Measurements from ENCODE around the gene TUBB6. TPM values are rescaled to one million over a fixed set of nuclear protein-coding genes. Genes with fewer than 3 reads are reported as not detected.

The TUBB6 gene
- total and polyA plus RNA-seq, 2 experiments from 2014 or later = 212 to 240 TPM

DNA sequence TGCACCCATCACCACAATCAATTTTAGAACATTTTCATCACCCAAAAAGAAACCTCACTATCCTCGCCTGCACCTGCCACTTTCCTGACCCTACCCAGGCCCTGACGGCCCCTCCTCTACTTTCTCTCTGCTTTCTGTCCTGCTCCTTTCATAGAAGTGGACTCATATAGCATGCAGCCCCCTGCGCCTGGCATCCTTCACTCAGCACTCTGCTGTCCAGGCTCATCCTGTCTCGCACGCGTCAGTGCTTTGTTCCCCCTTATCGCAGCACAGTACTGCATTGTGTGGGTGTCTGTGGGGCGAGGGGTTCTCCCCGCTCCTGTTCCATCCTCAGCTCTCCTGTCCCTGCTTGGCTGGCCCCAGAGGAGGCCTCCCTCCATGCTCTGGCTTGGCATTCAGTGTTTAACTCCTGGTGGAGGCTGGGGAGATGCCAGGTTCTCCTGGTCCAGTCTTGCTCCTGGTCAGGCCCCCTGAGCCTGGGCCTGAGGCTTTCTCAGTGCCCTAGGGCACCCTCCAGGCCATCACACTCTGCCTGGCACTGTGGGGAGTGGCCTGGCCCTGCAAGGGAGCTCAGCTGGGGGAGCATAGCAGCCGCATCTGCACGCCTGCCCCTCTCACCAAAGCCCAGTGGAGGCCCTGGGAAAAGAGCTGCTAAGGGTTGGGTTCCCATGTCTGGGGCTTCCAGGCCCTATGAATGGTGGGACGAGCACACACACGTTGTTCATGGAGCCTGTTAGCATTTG, 6.6 kb upstream of the TUBB6 start:
- peak overlapping the region; percentile 51 for H3K27ac ChIP-seq

DNA sequence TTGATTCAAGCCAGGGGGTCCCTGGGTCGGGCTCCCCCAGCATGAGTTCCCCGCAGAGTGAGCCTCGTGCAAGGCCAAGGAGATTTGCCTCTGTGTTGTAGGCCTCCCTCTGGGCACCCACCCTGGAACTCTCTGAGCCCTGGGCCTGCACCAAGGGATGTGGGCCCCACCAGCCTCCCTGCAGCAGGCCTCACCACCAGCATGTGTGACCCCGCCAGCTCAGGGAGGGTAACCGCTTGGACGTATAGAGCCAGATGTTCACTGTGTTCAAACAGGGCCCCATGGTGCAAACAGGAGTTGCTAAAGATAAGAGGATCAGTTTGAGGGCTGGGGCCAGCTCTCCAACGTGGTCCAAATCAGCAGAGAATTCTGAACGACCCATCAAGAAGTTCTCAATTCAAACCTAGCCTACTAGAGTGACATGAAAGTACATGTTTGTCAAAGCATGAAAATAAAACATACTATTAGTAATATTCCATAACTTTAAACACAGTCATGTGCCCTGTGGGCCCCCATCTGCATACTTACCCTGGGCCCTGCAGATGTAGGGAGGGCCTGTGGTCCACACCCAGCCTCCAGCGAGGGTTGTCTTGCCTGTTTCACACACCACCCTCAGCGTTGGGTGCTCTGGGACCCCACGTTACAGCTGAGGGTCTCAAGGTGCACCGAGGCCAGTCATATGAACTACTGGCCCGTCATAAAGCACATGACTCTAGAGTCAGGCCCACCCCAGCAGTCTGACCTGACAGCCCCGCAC, 5.5 kb upstream of the TUBB6 start:
- Histone ChIP-seq H3K27ac (peak overlapping the region; percentile 51), H3K36me3 (no peaks in the 10 kb centered on the region)
- no peak for DNase-seq (ENCODE audit: low read depth in 1 of 2, low spot score in 1 of 2)

More for the DNA sequence above, 6.6 kb upstream of the TUBB6 start:
- TF ChIP-seq, protein P1, sequence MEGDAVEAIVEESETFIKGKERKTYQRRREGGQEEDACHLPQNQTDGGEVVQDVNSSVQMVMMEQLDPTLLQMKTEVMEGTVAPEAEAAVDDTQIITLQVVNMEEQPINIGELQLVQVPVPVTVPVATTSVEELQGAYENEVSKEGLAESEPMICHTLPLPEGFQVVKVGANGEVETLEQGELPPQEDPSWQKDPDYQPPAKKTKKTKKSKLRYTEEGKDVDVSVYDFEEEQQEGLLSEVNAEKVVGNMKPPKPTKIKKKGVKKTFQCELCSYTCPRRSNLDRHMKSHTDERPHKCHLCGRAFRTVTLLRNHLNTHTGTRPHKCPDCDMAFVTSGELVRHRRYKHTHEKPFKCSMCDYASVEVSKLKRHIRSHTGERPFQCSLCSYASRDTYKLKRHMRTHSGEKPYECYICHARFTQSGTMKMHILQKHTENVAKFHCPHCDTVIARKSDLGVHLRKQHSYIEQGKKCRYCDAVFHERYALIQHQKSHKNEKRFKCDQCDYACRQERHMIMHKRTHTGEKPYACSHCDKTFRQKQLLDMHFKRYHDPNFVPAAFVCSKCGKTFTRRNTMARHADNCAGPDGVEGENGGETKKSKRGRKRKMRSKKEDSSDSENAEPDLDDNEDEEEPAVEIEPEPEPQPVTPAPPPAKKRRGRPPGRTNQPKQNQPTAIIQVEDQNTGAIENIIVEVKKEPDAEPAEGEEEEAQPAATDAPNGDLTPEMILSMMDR (IDR thresholded peaks at IDR 0.05; ENCODE audit: low read depth, low read length) = no peak
- H3K36me3 ChIP-seq = no peaks in the 10 kb centered on the region
- DNase-seq (ENCODE audit: low read depth in 1 of 2, low spot score in 1 of 2) = peak in 1 of 2 donors; percentile 31
- no peak overlapping the region for H3K4me3 ChIP-seq
- H3K9me3 ChIP-seq (ENCODE audit: low read depth) = no peaks in the 10 kb centered on the region
- H3K27me3 ChIP-seq = no peaks in the 10 kb centered on the region
- H3K4me1 ChIP-seq (ENCODE audit: low read depth) = peaks cover 27% of the 10 kb centered on the region

DNA sequence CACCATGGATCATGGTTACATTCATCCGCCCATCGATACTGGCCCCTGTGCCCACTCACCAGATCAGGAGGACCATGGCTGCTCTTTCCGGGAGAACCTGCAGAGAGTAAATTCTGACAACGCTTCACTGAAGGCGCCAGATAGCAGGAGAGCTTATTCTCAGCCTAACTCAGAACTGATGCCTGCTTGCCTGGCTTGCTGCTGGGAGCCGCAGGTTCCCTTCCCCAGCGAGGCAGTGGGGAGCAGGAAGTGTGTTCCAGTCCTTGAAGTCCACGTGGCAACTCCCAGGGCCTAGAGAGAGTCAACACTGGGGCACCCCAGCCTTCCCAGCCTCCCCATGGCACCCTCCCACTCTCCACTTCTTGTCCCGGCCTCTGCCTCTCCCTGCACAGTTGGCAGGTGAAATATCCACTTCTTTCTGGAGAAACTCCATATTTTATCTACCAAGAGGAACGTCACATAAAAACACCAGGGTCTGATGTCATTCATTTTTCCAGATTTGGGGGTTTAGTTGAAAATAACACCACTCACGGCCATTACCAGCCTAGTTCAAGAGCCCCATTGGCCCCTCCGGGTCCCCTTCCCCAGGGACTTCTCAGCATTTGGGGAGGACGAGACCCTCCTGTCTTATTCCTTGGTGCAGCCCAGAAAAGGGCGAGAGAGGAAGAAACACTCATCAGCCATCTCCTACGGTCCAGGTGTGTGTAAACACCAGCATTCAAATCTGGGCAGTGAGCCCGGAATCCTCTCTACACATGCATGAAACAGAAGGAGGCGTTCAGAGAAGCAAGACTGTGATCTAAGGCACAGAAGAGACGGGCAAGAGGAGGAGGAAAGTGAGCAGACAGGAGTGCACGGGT, 3.5 kb upstream of the TUBB6 start:
- no peaks in the 10 kb centered on the region for H3K36me3 ChIP-seq
- no peak for DNase-seq (ENCODE audit: low read depth in 1 of 2, low spot score in 1 of 2)
- peaks cover 40% of the 10 kb centered on the region for H3K4me1 ChIP-seq (ENCODE audit: low read depth)
- no peaks in the 10 kb centered on the region for H3K27me3 ChIP-seq
- no peaks in the 10 kb centered on the region for H3K9me3 ChIP-seq (ENCODE audit: low read depth)
- no peak overlapping the region for H3K27ac ChIP-seq
- TF ChIP-seq, protein P1 (IDR thresholded peaks at IDR 0.05; ENCODE audit: low read depth, low read length) = no peak
- H3K4me3 ChIP-seq = no peak overlapping the region

More for the DNA sequence above, 5.5 kb upstream of the TUBB6 start:
- Histone ChIP-seq H3K9me3 (ENCODE audit: low read depth) (no peaks in the 10 kb centered on the region), H3K4me1 (ENCODE audit: low read depth) (peaks cover 35% of the 10 kb centered on the region), H3K4me3 (no peak overlapping the region), H3K27me3 (no peaks in the 10 kb centered on the region)
- TF ChIP-seq, protein P1 (IDR thresholded peaks at IDR 0.05; ENCODE audit: low read depth, low read length) = no peak

DNA sequence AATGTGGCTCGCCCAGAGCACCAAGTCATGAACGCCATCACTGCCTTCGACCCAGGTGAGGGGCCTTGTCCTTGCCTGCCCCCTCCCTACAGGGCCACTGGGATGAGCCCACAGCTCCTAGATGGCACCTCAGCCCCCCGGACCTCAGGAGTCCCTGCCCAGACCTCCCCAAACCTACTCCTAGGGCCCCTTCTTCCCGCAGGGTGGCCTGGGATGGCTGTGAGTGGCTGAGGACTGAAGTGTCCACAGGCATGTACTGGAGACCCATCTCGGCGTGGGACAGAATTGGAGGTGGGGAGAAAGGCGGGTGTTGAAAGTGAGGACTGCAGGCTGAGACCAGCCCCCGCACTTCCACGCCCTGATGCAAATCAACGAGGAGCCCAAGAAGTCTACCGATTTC, 2.8 kb upstream of the TUBB6 start:
- H3K9me3 ChIP-seq (ENCODE audit: low read depth) = no peaks in the 10 kb centered on the region
- H3K4me1 ChIP-seq (ENCODE audit: low read depth) = peaks cover 43% of the 10 kb centered on the region
- H3K27ac ChIP-seq = no peak overlapping the region
- TF ChIP-seq, protein P1 (IDR thresholded peaks at IDR 0.05; ENCODE audit: low read depth, low read length) = no peak
- H3K4me3 ChIP-seq = no peak overlapping the region
- H3K27me3 ChIP-seq = no peaks in the 10 kb centered on the region
- DNase-seq (ENCODE audit: low read depth in 1 of 2, low spot score in 1 of 2) = no peak
- H3K36me3 ChIP-seq = no peaks in the 10 kb centered on the region

DNA sequence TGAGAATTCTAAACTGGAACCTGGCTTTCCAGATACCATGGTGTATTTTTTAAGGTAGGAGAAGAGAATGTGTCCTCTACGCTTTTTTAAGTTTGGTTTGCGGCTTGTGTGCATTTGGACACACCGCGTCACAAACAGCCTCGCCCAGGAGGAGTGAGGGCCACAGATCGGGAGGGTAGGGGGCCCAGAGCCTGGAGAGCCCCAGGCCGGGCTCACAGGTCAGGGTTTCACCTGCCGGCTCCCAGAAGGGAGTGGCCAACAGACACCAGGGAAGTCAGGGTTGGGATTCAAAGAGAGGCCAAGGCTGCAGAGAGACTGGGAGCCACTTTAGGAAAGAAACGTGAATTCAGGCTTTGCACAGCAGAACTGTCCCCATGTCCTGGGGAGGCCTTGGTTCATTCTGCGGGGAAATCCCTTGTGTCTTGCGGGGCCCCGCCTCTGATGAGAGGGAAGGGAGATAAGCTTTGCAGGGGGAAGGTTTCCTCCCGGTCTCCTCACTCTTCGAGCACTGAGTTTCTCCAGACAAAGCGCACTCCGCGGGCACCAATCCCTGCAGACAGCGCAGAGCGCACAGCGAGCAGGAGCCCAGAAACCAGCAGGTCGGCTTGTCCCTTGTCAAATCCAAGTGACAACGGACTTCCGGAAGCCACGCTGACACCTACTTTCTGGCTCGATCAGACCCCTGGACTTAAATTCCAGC, 2.0 kb upstream of the TUBB6 start:
- H3K4me3 ChIP-seq = no peak overlapping the region
- TF ChIP-seq, protein P1 (IDR thresholded peaks at IDR 0.05; ENCODE audit: low read depth, low read length) = no peak
- H3K27me3 ChIP-seq = no peaks in the 10 kb centered on the region
- peak overlapping the region; percentile 13 for H3K27ac ChIP-seq
- no peaks in the 10 kb centered on the region for H3K9me3 ChIP-seq (ENCODE audit: low read depth)
- H3K36me3 ChIP-seq = peaks cover 2% of the 10 kb centered on the region
- peaks cover 40% of the 10 kb centered on the region for H3K4me1 ChIP-seq (ENCODE audit: low read depth)
- DNase-seq (ENCODE audit: low read depth in 1 of 2, low spot score in 1 of 2) = peak; percentile 42 to 51
